IPS-18a (cell line): Measurements from ENCODE around the gene NUDT5.

ENCODE experiments used
- H3K27ac ChIP-seq: one replicate; pipeline ENCODE4 v1.5.1; 2013; ENCODE audit warnings: low read length
- H3K27me3 ChIP-seq: one replicate; pipeline ENCODE4 v1.6.1; 2013; ENCODE audit warnings: mild to moderate bottlenecking, low read length; ENCODE audit not compliant: control insufficient read depth, insufficient read depth
- H3K36me3 ChIP-seq: one replicate; pipeline ENCODE4 v1.6.1; 2013; ENCODE audit warnings: low read depth, low read length; ENCODE audit not compliant: control insufficient read depth
- H3K4me1 ChIP-seq: one replicate; pipeline ENCODE4 v1.6.1; 2013; ENCODE audit warnings: low read depth, low read length; ENCODE audit not compliant: control insufficient read depth
- H3K4me3 ChIP-seq: one replicate; pipeline ENCODE4 v1.5.1; 2013; ENCODE audit warnings: low read length
- H3K9ac ChIP-seq: one replicate; pipeline ENCODE4 v1.6.1; 2013; ENCODE audit warnings: mild to moderate bottlenecking, low read length, moderate library complexity
- H3K9me3 ChIP-seq: one replicate; pipeline ENCODE4 v1.6.1; 2013; ENCODE audit warnings: low read depth, low read length; ENCODE audit not compliant: control insufficient read depth

Gene NUDT5

DNA sequence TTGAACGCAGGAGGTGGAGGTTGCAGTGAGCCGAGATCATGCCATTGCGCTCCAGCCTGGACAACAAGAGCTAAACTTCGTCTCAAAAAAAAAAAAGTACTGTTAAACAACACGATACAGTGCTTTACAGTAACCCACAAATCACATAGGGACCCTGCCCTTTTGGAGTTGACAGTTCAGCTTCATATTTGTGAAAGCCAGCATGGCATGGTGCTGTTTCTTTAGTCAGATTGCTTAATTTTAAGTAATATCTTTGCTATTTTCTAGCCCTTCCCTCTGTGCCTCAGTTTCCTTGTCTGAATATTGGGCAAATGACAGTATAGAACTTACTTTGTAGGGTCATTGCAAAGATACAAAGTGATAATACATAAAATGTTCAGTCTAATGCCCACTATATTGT, 5.2 kb upstream of the NUDT5 start:
- no peaks in the 10 kb centered on the region for H3K9me3 ChIP-seq
- peaks cover 34% of the 10 kb centered on the region for H3K36me3 ChIP-seq
- no peaks in the 10 kb centered on the region for H3K27me3 ChIP-seq
- no peak overlapping the region for H3K27ac ChIP-seq
- no peak overlapping the region for H3K4me3 ChIP-seq
- H3K4me1 ChIP-seq, result no peaks in the 10 kb centered on the region
- no peak overlapping the region for H3K9ac ChIP-seq

DNA sequence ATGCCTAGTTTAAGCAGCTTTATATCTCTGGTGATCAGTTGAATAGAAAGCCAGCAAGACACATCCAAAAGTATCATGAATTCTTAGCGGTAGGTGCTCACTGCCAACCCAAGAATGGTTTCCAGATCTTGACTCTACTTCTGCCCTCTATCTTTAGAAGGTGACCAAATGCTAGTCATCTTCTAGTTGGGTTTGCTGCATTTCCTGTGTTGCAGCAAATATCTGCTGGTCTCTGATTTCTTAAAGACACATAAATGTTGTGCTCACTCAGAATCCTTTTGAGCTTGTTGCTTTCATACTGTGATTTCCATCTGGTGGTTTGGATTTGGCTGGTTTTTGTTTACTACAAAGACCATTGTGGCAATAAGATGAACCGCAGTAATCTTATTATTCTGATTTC, 2.5 kb upstream of the NUDT5 start:
- no peak overlapping the region for H3K9ac ChIP-seq
- H3K9me3 ChIP-seq, result no peaks in the 10 kb centered on the region
- H3K27me3 ChIP-seq, result no peaks in the 10 kb centered on the region
- H3K4me3 ChIP-seq, result no peak overlapping the region
- H3K4me1 ChIP-seq, result peaks cover 5% of the 10 kb centered on the region
- peaks cover 28% of the 10 kb centered on the region for H3K36me3 ChIP-seq
- H3K27ac ChIP-seq, result no peak overlapping the region

DNA sequence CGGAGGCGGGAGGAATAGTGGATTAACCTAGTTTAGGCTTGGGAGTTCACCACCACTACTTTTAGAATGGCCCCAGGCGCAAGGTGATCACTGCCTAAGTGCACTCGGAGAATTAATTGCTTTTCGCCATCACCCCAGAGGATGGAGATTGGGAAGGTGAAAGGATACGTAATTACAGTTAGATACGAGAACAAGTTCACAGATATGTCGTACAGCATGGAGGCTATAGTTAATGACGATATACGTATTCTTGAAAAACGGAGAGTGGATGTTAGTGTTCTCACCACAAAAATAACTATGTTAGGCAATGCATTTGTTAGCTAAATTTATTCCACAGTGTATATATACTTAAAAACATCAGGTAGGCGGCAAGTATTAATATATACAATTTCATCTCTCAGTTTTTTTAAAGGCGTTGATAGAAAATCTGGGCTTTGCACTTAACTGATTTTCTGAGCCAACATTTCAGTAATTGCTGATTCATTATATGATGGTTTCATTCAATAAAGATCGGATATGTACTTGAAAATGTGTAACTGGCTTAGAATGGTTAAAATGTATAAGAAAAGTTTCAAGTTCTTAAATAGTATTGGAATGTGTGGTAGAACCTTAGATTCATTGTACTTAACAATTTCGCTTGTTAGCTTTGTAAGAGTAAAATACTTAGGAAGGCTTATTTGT, 980 bp upstream of the NUDT5 start:
- peak overlapping the region; percentile 80 for H3K9ac ChIP-seq
- peak overlapping the region; percentile 93 for H3K27ac ChIP-seq
- H3K27me3 ChIP-seq, result no peaks in the 10 kb centered on the region
- H3K4me3 ChIP-seq, result peak overlapping the region; percentile 88
- peaks cover 21% of the 10 kb centered on the region for H3K36me3 ChIP-seq
- peaks cover 5% of the 10 kb centered on the region for H3K4me1 ChIP-seq
- no peaks in the 10 kb centered on the region for H3K9me3 ChIP-seq

DNA sequence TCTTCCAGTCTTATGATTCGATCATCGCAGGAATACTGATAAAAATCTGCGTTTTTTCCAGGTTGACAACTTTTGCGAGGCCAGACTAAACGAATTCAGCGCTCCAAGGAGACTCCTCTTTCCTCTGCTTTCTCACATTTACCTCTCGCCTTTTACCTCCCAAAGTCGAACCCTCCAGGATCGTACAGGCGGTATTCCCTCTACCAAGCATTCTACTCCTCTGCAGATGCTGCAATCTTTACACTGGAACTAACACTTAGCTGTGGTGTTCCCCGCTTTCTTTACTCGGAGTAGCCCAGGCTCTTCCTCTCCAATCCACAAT, 449 bp downstream of the NUDT5 start:
- Histone ChIP-seq H3K9ac (peak overlapping the region; percentile 80), H3K27ac (peak overlapping the region; percentile 93), H3K4me3 (peak overlapping the region; percentile 88), H3K4me1 (peaks cover 5% of the 10 kb centered on the region), H3K9me3 (no peaks in the 10 kb centered on the region), H3K27me3 (no peaks in the 10 kb centered on the region), H3K36me3 (peaks cover 12% of the 10 kb centered on the region)

DNA sequence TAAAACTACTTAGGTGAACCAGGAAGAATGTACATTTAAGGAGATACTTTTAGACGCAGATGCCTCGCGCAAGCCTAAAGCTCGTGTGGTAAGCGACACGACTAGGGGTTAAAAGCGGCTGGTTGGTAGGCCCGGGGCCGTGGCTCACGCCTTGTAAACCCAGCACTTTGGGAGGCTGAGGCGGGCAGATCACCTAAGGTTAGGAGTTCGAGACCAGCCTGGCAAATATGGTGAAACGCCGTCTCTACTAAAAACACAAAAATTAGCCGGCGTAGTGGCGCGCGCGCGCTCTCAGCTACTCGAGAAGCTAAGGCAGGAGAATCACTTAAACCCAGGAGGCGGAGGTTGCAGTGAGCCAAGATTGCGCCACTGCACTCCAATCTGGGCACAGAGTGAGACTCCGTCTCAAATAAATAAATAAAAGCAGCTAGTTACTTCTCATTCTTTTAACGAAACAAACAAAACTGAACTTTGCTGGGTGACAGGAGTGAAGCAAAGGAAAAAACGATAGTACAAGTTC, 879 bp downstream of the NUDT5 start:
- Histone ChIP-seq H3K36me3 (peaks cover 12% of the 10 kb centered on the region), H3K9ac (peak overlapping the region; percentile 80), H3K4me3 (peak overlapping the region; percentile 88), H3K27ac (no peak overlapping the region), H3K27me3 (no peaks in the 10 kb centered on the region), H3K9me3 (no peaks in the 10 kb centered on the region), H3K4me1 (peaks cover 5% of the 10 kb centered on the region)

DNA sequence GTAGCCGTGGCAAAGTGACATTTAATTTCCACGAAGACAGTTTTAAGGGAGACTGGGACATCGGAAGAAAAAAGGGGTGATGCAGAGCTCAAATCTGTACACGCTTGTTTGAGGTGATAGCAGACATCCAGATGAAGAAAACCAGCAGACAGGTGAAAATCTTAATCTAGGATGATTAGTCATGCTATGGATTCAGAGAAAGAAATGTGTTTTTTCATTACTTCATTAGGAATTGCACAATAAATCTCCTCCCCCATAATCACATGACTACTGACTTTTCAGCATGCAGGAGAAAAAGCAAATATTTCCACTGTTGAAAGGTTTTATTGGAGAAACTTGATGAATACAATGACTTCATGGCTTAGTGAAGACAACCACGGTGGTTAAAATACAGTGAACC, 2.5 kb downstream of the NUDT5 start:
- Histone ChIP-seq H3K9me3 (no peaks in the 10 kb centered on the region), H3K27me3 (no peaks in the 10 kb centered on the region), H3K27ac (no peak overlapping the region), H3K4me1 (peaks cover 5% of the 10 kb centered on the region), H3K9ac (no peak overlapping the region), H3K36me3 (peaks cover 4% of the 10 kb centered on the region), H3K4me3 (no peak overlapping the region)

DNA sequence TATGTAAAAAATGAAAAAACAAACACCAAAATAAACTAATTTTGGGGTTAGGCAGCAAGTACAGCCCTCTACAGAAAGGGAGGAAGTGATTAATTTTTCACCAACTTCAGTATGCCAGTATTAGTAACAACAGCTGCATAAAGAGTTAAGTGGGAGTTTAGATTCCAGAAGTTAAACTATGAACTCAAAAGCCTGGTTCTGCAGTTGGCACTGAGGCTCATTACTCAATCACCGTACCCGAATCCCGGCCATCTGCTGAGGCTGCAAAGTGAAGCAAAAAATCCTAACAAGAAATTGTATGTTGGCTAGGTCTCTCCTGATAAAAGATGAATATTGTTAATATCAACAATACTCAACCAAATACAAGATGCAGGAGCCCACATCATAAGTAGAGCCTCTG, 4.0 kb downstream of the NUDT5 start:
- peaks cover 5% of the 10 kb centered on the region for H3K4me1 ChIP-seq
- H3K36me3 ChIP-seq, result peaks cover 10% of the 10 kb centered on the region
- no peak overlapping the region for H3K27ac ChIP-seq
- H3K9ac ChIP-seq, result no peak overlapping the region
- no peak overlapping the region for H3K4me3 ChIP-seq
- H3K27me3 ChIP-seq, result no peaks in the 10 kb centered on the region
- no peaks in the 10 kb centered on the region for H3K9me3 ChIP-seq

DNA sequence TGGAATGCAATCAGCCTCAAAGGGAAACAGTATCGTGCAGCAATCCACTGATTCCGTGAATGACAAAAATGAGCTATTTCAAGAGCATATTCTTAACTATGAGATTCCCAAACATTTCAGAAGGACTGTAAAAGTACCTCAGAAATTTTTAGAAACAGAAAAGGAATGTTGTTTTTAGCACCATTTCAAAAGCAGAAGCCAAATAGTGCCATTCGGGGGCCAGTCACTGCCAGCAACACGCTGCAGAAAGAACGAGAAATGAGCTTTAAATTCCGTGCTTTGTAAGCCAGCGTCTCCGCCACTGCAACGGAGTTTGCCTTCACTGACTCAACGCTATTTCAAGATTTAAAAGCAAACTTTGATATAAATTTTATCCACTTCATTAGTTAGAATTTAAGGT, 6.3 kb downstream of the NUDT5 start:
- Histone ChIP-seq H3K27ac (no peak overlapping the region), H3K27me3 (no peaks in the 10 kb centered on the region), H3K36me3 (peaks cover 29% of the 10 kb centered on the region), H3K9ac (no peak overlapping the region), H3K9me3 (no peaks in the 10 kb centered on the region), H3K4me3 (no peak overlapping the region), H3K4me1 (peaks cover 4% of the 10 kb centered on the region)

DNA sequence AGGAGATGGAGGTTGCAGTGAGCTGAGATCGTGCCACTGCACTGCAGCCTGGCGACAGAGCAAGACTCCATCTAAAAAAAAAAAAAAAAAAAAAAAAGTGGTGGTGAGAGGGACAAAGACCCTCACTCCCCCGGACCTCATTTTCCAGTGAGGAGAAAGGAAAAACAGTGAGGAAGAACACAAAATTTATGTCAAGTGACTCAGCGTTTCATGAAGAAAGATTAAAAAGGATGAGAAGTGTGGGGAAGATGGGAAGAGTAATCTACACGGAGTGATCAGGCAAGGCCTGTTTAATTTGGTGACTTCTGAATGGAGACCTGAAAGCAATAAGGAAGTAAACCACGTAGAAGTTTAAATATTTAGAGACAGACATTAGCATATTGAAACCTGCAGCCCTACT, 7.0 kb downstream of the NUDT5 start:
- Histone ChIP-seq H3K36me3 (peaks cover 33% of the 10 kb centered on the region), H3K4me1 (no peaks in the 10 kb centered on the region), H3K27ac (no peak overlapping the region), H3K4me3 (no peak overlapping the region), H3K9me3 (no peaks in the 10 kb centered on the region), H3K9ac (no peak overlapping the region), H3K27me3 (no peaks in the 10 kb centered on the region)

DNA sequence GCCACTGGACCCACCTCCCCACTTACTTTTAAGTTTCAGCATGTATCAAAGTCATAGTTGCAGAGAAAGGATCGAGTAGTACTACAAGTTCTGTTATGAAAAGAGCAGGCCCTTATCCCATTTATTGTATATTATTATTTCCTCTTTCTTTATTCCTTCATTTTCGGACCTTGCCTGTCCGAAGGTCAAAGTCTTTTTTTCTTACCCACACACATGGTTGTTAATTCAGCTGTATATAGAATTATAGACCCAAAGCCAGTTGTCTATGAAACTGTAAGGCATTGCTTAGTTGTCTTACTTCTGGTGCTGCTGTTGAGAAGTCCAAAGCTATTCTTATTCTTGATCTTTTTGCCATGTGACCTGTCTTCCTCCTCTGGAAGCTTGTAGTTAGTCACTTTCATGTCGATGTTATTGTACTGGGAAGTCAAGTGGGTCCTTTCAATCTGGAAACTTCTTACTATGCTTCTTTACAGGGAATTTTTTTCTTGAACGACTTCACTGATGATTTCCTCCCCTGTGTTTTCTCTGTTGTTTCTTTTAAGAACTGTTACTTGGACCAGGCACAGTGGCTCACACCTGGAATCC, 8.3 kb downstream of the NUDT5 start:
- H3K4me3 ChIP-seq, result no peak overlapping the region
- H3K27me3 ChIP-seq, result no peaks in the 10 kb centered on the region
- H3K27ac ChIP-seq, result no peak overlapping the region
- no peaks in the 10 kb centered on the region for H3K4me1 ChIP-seq
- no peak overlapping the region for H3K9ac ChIP-seq
- peaks cover 38% of the 10 kb centered on the region for H3K36me3 ChIP-seq
- no peaks in the 10 kb centered on the region for H3K9me3 ChIP-seq

DNA sequence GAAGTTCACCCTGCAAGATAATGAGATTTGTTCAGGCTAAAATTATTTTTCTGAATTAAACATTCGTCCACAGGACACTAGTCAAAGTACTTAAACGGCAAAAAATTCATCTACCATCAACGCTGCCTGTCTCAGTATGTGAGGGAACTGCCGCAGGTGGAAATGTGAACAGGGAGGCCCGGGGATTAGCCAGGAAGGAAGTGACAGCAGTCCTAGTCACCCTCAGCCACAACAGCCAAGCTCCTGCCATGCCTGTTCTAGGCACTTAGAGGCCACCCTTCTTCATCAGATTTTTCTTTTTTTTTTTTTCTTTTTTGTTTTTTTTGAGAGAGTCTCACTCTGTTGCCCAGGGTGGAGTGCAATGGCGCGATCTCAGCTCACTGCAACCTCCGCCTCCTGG, 9.4 kb downstream of the NUDT5 start:
- no peaks in the 10 kb centered on the region for H3K4me1 ChIP-seq
- H3K9me3 ChIP-seq, result no peaks in the 10 kb centered on the region
- H3K9ac ChIP-seq, result no peak overlapping the region
- no peaks in the 10 kb centered on the region for H3K27me3 ChIP-seq
- H3K27ac ChIP-seq, result no peak overlapping the region
- no peak overlapping the region for H3K4me3 ChIP-seq
- H3K36me3 ChIP-seq, result peaks cover 34% of the 10 kb centered on the region

DNA sequence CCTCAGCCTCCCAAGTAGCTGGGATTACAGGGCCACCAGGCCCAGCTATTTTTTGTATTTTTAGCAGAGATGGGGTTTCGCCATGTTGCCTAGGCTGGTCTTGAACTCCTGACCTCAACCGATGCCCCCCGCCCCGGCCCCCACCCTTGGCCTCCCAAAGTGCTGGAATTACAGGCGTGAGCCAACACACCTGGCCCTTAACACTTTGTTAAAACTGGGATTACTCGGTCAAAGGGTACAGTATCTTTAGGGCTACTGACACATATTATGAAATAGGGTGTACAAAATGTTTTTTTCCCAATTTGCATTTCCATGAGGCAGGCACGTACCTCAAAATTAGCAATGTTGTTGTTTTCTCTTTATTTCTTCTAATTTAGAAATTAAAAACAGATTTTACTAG, 11.5 kb downstream of the NUDT5 start:
- Histone ChIP-seq H3K4me3 (no peak overlapping the region), H3K4me1 (peaks cover 14% of the 10 kb centered on the region), H3K9me3 (no peaks in the 10 kb centered on the region), H3K9ac (no peak overlapping the region), H3K36me3 (peaks cover 40% of the 10 kb centered on the region), H3K27ac (no peak overlapping the region), H3K27me3 (no peaks in the 10 kb centered on the region)
